Testis (tissue), 2 donors: ENCODE results near the gene SMARCAD1.

Source experiments
- CTCF ChIP-seq, 3 experiments: fragments of 450-650 bp in 2 of 3; fragments of 200-600 bp in 1 of 3; sonication (generic) in 1 of 3; IDR thresholded peaks; one replicate each; pipeline ENCODE4 v1.5.1; 2016 to 2019; ENCODE audit warnings: antibody characterized with exemption in 3 of 3, mild to moderate bottlenecking in 2 of 3, moderate library complexity in 1 of 3
- POLR2A ChIP-seq: fragments of 450-650 bp; IDR thresholded peaks from one replicate; pipeline ENCODE4 v1.6.1; 2017; ENCODE audit warnings: antibody characterized with exemption, mild to moderate bottlenecking, moderate library complexity

- no peak for TF ChIP-seq CTCF (IDR thresholded peaks at IDR 0.05)
- TF ChIP-seq POLR2A, result no peak
These were observed 36.6 kb downstream of the SMARCAD1 start for GRCh38 chr4:94244087-94244828.
